Mesendoderm (in vitro differentiated cells): Measurements from ENCODE around the gene IFITM10.
A peak's percentile ranks its signal among the peaks of the same experiment; 100 is the strongest.

Experiments
- DNase-seq: peaks from one replicate; pipeline ENCODE4 v3.0.0; 2013
- H2AK5ac ChIP-seq: 2 replicates; pipeline ENCODE4 v1.6.1; 2013; ENCODE audit warnings: low read length, inconsistent platforms
- H2BK120ac ChIP-seq: 2 replicates; pipeline ENCODE4 v1.6.1; 2013; ENCODE audit warnings: low read depth, mild to moderate bottlenecking, low read length, moderate library complexity, mixed read lengths
- H2BK15ac ChIP-seq: replicated peaks from 2 replicates; pipeline ENCODE4 v1.6.1; 2013; ENCODE audit warnings: low read depth, mild to moderate bottlenecking, moderate library complexity
- H2BK5ac ChIP-seq: 2 replicates; pipeline ENCODE4 v1.6.1; 2013; ENCODE audit warnings: low read length, inconsistent platforms
- H3K18ac ChIP-seq: 2 replicates; pipeline ENCODE4 v1.6.1; 2013; ENCODE audit warnings: mild to moderate bottlenecking, low read length, mixed read lengths
- H3K23ac ChIP-seq: one replicate; pipeline ENCODE4 v1.6.1; 2013; ENCODE audit warnings: low read length
- H3K27ac ChIP-seq: 2 replicates; pipeline ENCODE4 v1.5.1; 2013; ENCODE audit warnings: low read depth, mild to moderate bottlenecking, inconsistent platforms, low read length, moderate library complexity
- H3K27me3 ChIP-seq: 2 replicates; pipeline ENCODE4 v1.6.1; 2013; ENCODE audit warnings: low read length, control low read depth, mild to moderate bottlenecking, inconsistent platforms; ENCODE audit not compliant: insufficient read depth, poor library complexity
- H3K36me3 ChIP-seq: 2 replicates; pipeline ENCODE4 v1.6.1; 2013; ENCODE audit warnings: low read length, inconsistent platforms; ENCODE audit not compliant: control insufficient read depth, insufficient read depth
- H3K4ac ChIP-seq: one replicate; pipeline ENCODE4 v1.6.1; 2013; ENCODE audit warnings: low read depth, mild to moderate bottlenecking, low read length, moderate library complexity
- H3K4me1 ChIP-seq: 2 replicates; pipeline ENCODE4 v1.6.1; 2013; ENCODE audit warnings: low read depth, low read length, inconsistent platforms; ENCODE audit not compliant: control insufficient read depth
- H3K4me2 ChIP-seq: 2 replicates; pipeline ENCODE4 v1.6.1; 2013; ENCODE audit warnings: low read length
- H3K4me3 ChIP-seq: 2 replicates; pipeline ENCODE4 v1.5.1; 2013; ENCODE audit warnings: mild to moderate bottlenecking, low read length
- H3K56ac ChIP-seq: one replicate; pipeline ENCODE4 v1.6.1; 2013; ENCODE audit warnings: low read length
- H3K79me1 ChIP-seq: 2 replicates; pipeline ENCODE4 v1.6.1; 2013; ENCODE audit warnings: low read length, inconsistent platforms
- H3K79me2 ChIP-seq: 2 replicates; pipeline ENCODE4 v1.6.1; 2013; ENCODE audit warnings: mild to moderate bottlenecking, low read length; ENCODE audit not compliant: control insufficient read depth, insufficient read depth
- H3K9ac ChIP-seq: 2 replicates; pipeline ENCODE4 v1.6.1; 2013; ENCODE audit warnings: low read length, inconsistent platforms
- H4K5ac ChIP-seq: one replicate; pipeline ENCODE4 v1.6.1; 2013; ENCODE audit warnings: low read length
- H4K8ac ChIP-seq: one replicate; pipeline ENCODE4 v1.6.1; 2013; ENCODE audit warnings: low read depth, mild to moderate bottlenecking, control low read depth, low read length, moderate library complexity
- WGBS: extraction: QIAGEN DNeasy Blood & Tissue Kit; methylation state at CpG from one replicate; pipeline ENCODE4 v1.1.7; 2013; ENCODE audit warnings: low lambda C conversion rate, missing lambda C conversion rate; ENCODE audit not compliant: insufficient coverage; ENCODE audit errors: extremely low coverage; 5-methylcytosine and 5-hydroxymethylcytosine counted together

The IFITM10 gene

GRCh38 chr11:1746956-1747752 lies 3.2 kb downstream of the IFITM10 start:
- Histone ChIP-seq H3K23ac (no peak overlapping the region), H3K79me1 (no peaks in the 10 kb centered on the region), H3K18ac (no peak overlapping the region), H2BK120ac (no peak overlapping the region), H3K56ac (no peak overlapping the region), H3K27me3 (peaks cover 14% of the 10 kb centered on the region), H2BK15ac (no peak overlapping the region), H3K4ac (no peak overlapping the region), H3K27ac (no peak overlapping the region), H3K4me3 (no peak overlapping the region), H3K79me2 (no peaks in the 10 kb centered on the region), H3K4me2 (no peak overlapping the region), H4K8ac (no peak overlapping the region), H2AK5ac (no peak overlapping the region), H4K5ac (no peak overlapping the region), H3K4me1 (no peaks in the 10 kb centered on the region), H2BK5ac (no peak overlapping the region), H3K9ac (no peak overlapping the region), H3K36me3 (no peaks in the 10 kb centered on the region)
- WGBS, result no CpG with 5 or more reads among the region's 21 CpGs
- DNase-seq, result no peak

GRCh38 chr11:1746511-1746931 lies 3.9 kb downstream of the IFITM10 start:
- Histone ChIP-seq H3K56ac (no peak overlapping the region), H3K79me2 (no peaks in the 10 kb centered on the region), H3K9ac (no peak overlapping the region), H2AK5ac (no peak overlapping the region), H3K79me1 (no peaks in the 10 kb centered on the region), H2BK5ac (no peak overlapping the region), H3K27ac (no peak overlapping the region), H3K36me3 (no peaks in the 10 kb centered on the region), H2BK120ac (no peak overlapping the region), H3K18ac (no peak overlapping the region), H4K5ac (no peak overlapping the region), H3K27me3 (peaks cover 14% of the 10 kb centered on the region), H2BK15ac (no peak overlapping the region), H3K4me2 (no peak overlapping the region), H3K23ac (no peak overlapping the region), H3K4me3 (no peak overlapping the region), H4K8ac (no peak overlapping the region), H3K4ac (no peak overlapping the region), H3K4me1 (no peaks in the 10 kb centered on the region)
- no peak for DNase-seq
- no CpG with 5 or more reads among the region's 22 CpGs for WGBS

DNA sequence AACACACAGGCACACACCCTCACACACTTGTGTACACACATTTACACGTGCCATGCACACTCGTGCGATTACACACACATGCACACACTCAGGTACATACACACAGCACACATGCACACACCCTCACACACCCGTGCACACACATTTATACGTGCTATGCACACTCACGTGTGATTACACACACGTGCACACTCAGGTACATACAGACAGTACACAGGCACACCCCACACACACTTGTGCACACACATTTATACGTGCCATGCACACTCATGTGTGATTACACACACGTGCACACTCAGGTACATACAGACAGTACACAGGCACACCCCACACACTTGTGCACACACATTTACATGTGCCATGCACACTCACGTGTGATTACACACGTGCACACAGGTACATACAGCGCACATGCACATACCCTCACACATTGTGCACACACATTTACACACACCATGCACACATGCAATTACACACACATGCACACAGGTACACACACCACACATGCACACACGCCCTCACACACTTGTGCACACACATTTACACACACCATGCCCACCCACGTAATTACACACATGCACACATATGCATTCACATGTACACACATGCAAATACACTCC lies 4.6 kb downstream of the IFITM10 start:
- Histone ChIP-seq H2BK120ac (no peak overlapping the region), H3K79me2 (no peaks in the 10 kb centered on the region), H3K36me3 (no peaks in the 10 kb centered on the region), H3K18ac (no peak overlapping the region), H3K4me3 (peak overlapping the region; percentile 11), H3K4me2 (no peak overlapping the region), H3K9ac (no peak overlapping the region), H3K23ac (no peak overlapping the region), H3K27me3 (peaks cover 14% of the 10 kb centered on the region), H3K27ac (no peak overlapping the region), H2BK15ac (no peak overlapping the region), H2BK5ac (no peak overlapping the region), H3K56ac (no peak overlapping the region), H4K8ac (no peak overlapping the region), H4K5ac (no peak overlapping the region), H3K4me1 (no peaks in the 10 kb centered on the region), H3K4ac (no peak overlapping the region), H2AK5ac (no peak overlapping the region), H3K79me1 (no peaks in the 10 kb centered on the region)
- no CpG with 5 or more reads among the region's 14 CpGs for WGBS
- no peak for DNase-seq

DNA sequence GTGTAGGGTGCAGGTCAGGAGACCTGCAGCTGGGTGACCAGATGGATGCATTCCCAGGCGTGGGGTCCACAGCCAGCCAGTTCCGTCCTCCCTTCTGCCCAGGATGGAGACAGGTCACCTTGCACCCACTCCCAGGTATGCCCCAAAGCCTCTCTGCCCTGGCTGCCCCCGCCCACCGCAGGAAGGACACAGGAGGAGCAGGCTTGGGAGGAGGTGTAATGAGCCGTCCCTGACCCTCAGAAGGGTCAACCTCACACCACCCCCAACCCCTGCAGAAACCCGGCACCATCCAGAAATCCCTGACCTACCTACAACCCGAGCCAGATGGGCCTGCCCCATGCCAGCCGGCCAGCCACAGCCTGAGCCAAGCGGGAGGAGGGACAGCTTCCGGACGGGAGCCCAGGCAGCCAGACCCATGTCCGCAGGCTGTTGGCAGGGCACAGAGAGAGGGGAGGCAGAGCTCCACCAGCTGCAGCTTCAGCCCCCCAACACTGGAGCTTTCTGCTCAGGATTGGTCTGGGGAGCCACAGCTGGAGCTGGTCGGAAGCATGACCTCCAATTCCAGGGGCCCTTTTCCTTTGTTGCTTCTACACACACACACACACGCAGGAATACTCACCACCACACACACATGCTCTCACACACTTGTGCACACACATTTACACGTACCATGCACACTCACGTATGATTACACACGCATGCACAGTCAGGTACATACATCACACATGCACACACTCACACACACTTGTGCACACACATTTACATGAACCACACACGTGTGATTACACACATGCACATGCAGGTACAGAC lies 5.3 kb downstream of the IFITM10 start:
- Histone ChIP-seq H3K79me2 (no peaks in the 10 kb centered on the region), H3K27me3 (peaks cover 14% of the 10 kb centered on the region), H3K18ac (no peak overlapping the region), H4K8ac (no peak overlapping the region), H2AK5ac (no peak overlapping the region), H3K9ac (no peak overlapping the region), H2BK15ac (no peak overlapping the region), H3K4me2 (no peak overlapping the region), H3K4me1 (no peaks in the 10 kb centered on the region), H2BK5ac (no peak overlapping the region), H3K79me1 (no peaks in the 10 kb centered on the region), H3K36me3 (no peaks in the 10 kb centered on the region), H3K56ac (no peak overlapping the region), H3K27ac (no peak overlapping the region), H2BK120ac (no peak overlapping the region), H3K23ac (no peak overlapping the region), H3K4me3 (no peak overlapping the region), H3K4ac (no peak overlapping the region), H4K5ac (no peak overlapping the region)
- WGBS, result no CpG with 5 or more reads among the region's 18 CpGs
- no peak for DNase-seq

- no peak overlapping the region for H3K18ac ChIP-seq
- no peak overlapping the region for H3K4me3 ChIP-seq
- no peaks in the 10 kb centered on the region for H3K79me2 ChIP-seq
- no peak overlapping the region for H2AK5ac ChIP-seq
- H3K9ac ChIP-seq, result no peak overlapping the region
- no peak overlapping the region for H2BK15ac ChIP-seq
- H4K8ac ChIP-seq, result no peak overlapping the region
- H4K5ac ChIP-seq, result no peak overlapping the region
- no peak overlapping the region for H3K56ac ChIP-seq
- no peak for DNase-seq
- H2BK120ac ChIP-seq, result no peak overlapping the region
- no peak overlapping the region for H2BK5ac ChIP-seq
- H3K23ac ChIP-seq, result no peak overlapping the region
- no peak overlapping the region for H3K27ac ChIP-seq
- WGBS, result no CpG with 5 or more reads among the region's 23 CpGs
- H3K4ac ChIP-seq, result no peak overlapping the region
- H3K36me3 ChIP-seq, result no peaks in the 10 kb centered on the region
- H3K27me3 ChIP-seq, result peaks cover 11% of the 10 kb centered on the region
- H3K4me1 ChIP-seq, result no peaks in the 10 kb centered on the region
- no peaks in the 10 kb centered on the region for H3K79me1 ChIP-seq
- H3K4me2 ChIP-seq, result no peak overlapping the region
Observed at GRCh38 chr11:1744137-1744886, 6.1 kb downstream of the IFITM10 start.
